NCI-H2196 treated with DMSO at 0.1 percent for 48 hours (cell line): ENCODE data around the gene HOXA13.

Source experiments
- DNase-seq: peaks from one replicate; lab custom pipeline; 2025; ENCODE audit not compliant: unreplicated experiment; lab: John Stamatoyannopoulos, UW

The HOXA13 gene

GRCh38 chr7:27199849-27200760, at the start of gene HOXA13:
TSS of gene HOXA13 (minus strand) at chr7:27200091. CDS start at chr7:27200077, 14 bp downstream.
- no peak for DNase-seq

GRCh38 chr7:27248911-27249723, 49.2 kb upstream of the HOXA13 start:
- DNase-seq, result no peak

- DNase-seq, result no peak
Measured at GRCh38 chr7:27248427-27248806, 48.5 kb upstream of the HOXA13 start.

- DNase-seq, result no peak
Measured at GRCh38 chr7:27247452-27248426, 47.8 kb upstream of the HOXA13 start.

GRCh38 chr7:27247000-27247399, 47.1 kb upstream of the HOXA13 start:
- no peak for DNase-seq

GRCh38 chr7:27245798-27246691, 46.2 kb upstream of the HOXA13 start:
- no peak for DNase-seq

- no peak for DNase-seq
Measured at GRCh38 chr7:27245124-27245797, 45.4 kb upstream of the HOXA13 start.

- no peak for DNase-seq
Measured at GRCh38 chr7:27244488-27245123, 44.7 kb upstream of the HOXA13 start.

- no peak for DNase-seq
Measured at GRCh38 chr7:27243340-27244163, 43.7 kb upstream of the HOXA13 start.

- no peak for DNase-seq
Measured at GRCh38 chr7:27242555-27243339, 42.9 kb upstream of the HOXA13 start, which contains the start of gene EVX1. TSS of gene EVX1 (plus strand) at chr7:27242802. CDS start at chr7:27243031, 229 bp downstream.

GRCh38 chr7:27242154-27242553, 42.3 kb upstream of the HOXA13 start:
- DNase-seq, result no peak

GRCh38 chr7:27241189-27242056, 41.5 kb upstream of the HOXA13 start:
- no peak for DNase-seq

GRCh38 chr7:27240015-27240731, 40.3 kb upstream of the HOXA13 start:
- DNase-seq, result no peak

- DNase-seq, result no peak
Measured at GRCh38 chr7:27239387-27240014, 39.6 kb upstream of the HOXA13 start.

GRCh38 chr7:27238979-27239386, 39.1 kb upstream of the HOXA13 start:
- no peak for DNase-seq
